Stimulated activated CD8-positive, alpha-beta memory T cell treated with anti-CD3 and anti-CD28 coated beads, Interleukin-12 subunit alpha, Interleukin-12 subunit beta, amount 100 ng/mL, for 24 hours (primary cell): Measurements from ENCODE around the gene SARS2.
"Not testable (repeated sequence)": the region's sequence is repeated elsewhere in the genome, so short reads cannot be mapped to it uniquely, and the experiment has no call there.

Experiments
- DNase-seq: peaks from one replicate; pipeline ENCODE4 v3.0.0-alpha.2; 2020; ENCODE audit errors: extremely low read depth

Gene SARS2, protein sequence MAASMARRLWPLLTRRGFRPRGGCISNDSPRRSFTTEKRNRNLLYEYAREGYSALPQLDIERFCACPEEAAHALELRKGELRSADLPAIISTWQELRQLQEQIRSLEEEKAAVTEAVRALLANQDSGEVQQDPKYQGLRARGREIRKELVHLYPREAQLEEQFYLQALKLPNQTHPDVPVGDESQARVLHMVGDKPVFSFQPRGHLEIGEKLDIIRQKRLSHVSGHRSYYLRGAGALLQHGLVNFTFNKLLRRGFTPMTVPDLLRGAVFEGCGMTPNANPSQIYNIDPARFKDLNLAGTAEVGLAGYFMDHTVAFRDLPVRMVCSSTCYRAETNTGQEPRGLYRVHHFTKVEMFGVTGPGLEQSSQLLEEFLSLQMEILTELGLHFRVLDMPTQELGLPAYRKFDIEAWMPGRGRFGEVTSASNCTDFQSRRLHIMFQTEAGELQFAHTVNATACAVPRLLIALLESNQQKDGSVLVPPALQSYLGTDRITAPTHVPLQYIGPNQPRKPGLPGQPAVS

DNA sequence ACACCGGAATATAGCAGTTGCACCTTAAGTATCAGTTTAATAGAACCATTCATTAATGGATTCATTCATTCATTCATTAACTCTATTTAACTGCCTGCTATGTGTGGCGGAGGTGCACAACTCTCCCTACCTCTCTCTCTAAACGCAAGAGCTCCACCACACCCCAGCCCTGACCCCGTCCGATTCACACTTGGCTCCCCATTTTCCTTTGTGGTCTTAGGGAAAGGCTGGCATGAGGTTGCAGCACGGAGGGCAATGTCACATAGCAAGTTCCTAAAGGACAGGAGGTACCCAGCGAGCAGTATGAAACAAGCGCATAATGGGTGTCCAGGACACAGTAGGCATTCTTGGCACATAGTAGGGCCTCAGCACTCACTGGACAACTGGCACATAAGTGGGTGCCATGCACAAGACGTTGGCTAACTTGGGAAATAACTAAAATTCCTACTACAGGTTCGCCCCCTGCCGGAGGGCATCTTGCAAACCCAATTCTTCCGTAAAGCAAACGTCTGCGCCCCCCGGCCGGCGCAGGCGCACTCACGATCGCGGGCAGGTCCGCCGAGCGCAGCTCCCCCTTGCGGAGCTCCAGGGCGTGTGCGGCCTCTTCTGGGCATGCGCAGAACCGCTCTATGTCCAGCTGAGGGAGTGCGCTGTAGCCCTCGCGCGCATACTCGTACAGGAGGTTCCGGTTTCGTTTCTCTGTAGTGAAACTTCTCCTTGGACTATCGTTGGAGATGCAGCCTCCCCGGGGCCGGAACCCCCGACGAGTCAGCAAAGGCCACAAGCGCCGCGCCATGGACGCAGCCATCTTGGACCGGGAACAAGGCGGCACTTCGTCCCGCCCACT lies at the start of gene SARS2:
Gene SARS2 (minus strand): TSS at position 835 of the 847 bp plus-strand sequence. CDS start 27 bp downstream, at position 808.
- peak; percentile 71 for DNase-seq

GRCh38 chr19:38979812-38980211 lies 49.2 kb upstream of the SARS2 start:
- DNase-seq = no peak

DNA sequence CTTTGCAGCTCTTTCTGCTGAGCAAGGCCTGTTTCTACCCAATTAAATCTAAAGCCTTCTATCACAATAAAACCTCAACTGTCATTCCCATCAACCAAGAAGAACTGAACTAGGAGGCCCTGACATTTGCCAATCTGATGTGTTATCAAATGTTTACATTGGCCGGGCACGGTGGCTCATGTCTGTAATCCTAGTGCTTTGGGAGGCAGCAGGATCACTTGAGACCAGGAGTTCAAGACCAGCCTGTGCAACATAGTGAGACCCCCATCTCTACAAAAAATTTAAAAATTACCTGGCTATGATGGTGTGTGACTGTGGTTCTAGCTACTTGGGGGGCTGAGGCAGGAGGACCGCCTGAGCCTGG lies 47.7 kb upstream of the SARS2 start:
- DNase-seq = no peak

DNA sequence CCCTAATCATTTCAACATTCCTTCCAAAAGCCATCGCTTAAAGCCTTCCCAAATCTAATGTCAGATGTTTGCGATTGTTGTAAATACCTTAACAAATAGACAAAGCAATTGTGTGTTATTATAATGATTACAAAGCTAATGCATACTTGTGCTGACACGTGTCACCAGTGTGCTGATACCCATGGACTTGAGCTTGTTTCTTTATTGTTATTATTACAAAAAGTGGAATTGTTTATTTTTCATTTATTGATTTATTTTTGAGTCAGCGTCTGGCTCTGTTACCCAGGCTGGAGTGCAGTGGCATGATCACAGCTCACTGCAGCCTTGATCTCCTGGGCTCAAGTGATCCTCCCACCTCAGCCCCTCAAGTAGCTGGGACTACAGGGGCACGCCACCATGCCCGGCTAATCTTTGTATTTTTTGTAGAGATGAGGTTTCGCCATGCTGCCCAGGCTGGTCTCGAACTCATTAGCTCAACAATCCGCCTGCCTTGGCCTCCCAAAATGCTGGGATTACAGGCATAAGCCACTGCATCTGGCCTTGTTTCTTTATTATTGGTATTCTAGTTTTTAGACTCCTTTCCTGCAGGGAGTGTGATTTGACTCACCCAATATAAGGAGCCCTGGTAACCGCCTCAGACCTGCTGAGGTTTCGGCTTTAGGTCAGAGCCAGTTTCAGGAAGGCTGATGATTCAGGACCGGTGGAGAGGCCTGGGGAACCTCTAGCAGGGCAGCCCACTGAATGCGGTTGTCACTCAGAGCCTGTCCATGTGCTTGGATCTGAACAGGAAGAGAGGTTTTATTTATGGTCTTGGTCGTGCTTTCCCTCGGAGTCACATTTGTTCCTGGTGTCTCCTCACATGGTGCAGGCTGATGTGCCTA lies 47.1 kb upstream of the SARS2 start:
- peak; percentile 27 for DNase-seq

DNA sequence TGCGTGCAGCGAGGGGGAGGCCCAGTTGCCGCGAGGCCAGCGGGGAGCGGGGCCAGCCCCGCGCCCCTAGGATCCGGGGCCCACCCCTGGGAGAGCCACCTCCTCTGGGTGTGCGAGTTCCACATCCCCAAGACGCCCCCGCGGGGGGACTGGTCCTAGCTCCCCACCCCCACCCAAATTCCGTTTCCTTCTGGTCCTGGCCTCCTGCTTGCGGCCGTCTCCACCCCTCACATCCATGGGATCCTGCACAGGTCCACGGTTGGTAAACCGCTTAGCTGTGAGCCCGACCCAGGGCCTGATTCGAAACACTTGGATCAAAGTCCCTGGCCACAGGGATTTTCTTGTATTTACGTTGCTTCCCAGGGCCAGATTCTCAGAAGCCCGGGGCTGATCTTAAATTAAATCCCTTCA lies 45.3 kb upstream of the SARS2 start:
- DNase-seq = no peak

DNA sequence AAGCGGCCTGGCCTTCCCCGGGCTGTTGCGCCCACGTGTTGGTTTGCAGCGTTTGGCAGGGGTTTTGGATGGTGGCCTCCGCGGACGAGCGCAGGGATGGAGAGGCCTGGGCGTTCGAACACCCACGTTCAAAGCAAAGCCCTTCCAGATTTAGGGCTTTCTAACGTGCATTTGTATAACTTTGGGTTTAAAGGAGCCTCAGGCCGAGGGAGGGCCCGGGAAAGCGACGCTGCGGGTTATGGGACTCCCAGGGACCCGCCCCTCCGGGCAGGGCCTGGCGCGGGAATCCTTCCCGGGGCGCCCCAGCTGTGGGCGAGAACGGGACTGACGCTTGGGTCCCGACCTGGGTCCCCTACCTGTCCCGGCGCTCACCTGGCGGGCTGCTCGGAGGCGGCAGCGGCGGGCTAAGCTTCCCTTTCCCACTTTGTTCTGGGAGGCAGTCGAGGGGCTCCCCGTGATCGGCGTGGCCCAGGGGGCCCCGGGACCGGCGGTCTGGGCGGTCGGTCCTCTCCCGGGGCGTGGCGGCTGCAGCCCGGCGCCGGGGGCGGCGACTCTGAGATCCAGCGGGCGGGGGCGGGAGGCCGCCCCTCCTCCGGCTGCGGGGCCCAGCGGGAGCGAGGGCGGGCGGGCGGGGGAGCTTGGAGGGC lies 44.8 kb upstream of the SARS2 start, which contains the start of gene FBXO17:
Gene FBXO17 (minus strand): TSS at position 529 of the 647 bp plus-strand sequence. CDS start 25,423 bp downstream, outside the sequence.
- no peak for DNase-seq

- DNase-seq = no peak
Observed at GRCh38 chr19:38974624-38975213, 44.2 kb upstream of the SARS2 start.

DNA sequence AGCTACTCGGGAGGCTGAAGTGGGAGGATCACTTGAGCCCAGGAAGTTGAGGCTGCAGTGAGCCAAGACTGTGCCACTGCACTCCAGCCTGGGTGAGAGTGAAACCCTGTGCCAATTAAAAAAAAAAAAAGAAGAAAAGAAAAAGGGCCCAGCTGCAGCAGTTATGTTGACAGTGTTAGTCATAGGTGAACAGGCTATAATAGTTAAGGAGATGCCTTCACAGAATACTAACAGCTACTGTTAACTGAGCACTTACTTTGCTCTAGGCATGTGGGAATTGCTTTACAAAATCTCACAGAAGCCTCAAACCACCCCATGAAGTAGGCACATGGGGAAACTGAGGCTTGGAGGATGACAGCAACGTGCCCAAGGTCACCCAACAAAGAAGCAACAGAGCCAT lies 41.1 kb upstream of the SARS2 start:
- no peak for DNase-seq

- no peak for DNase-seq
Observed at GRCh38 chr19:38970664-38971532, 40.3 kb upstream of the SARS2 start.

GRCh38 chr19:38966149-38966548 lies 35.6 kb upstream of the SARS2 start:
- not testable (repeated sequence) for DNase-seq

DNA sequence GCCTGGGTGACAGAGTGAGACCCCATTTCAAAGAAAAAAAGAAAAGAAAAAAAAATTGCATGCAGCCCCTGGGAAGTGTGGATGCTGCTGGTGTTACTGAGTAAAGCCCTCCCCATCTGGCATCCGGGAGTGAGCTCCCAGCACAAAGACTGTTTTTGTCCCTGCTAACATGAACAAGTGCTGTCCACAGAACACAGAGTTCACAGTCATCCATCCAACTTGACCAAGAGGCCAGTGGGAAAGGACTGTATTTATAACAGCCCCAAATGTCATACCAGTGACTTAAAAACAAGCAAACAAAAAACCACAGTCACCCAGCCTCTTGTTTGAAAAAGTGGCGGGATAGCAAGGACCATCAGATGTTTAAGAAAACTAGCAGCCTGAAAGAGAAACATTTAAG lies 34.2 kb upstream of the SARS2 start:
- no peak for DNase-seq

GRCh38 chr19:38959618-38960017 lies 29.1 kb upstream of the SARS2 start:
- DNase-seq = no peak

DNA sequence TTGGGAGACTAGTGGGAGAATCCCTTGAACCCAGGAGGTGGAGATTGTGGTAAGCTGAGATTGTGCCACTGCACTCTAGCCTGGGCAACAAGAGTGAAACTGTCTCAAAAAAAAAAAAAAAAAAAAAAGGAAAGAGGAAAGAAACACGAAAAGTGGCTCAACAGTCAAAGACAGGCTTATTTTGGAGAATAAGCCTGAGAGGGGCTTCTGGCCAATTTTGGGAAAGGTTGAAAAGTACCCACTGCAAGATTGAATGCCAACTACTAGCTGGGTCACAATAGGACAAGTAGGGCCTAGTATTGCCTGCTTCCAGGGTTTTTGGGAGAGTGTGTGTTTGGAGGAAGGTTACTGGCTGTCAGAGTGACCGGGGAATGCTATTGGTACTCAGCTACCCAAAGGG lies 27.7 kb upstream of the SARS2 start:
- DNase-seq = no peak

DNA sequence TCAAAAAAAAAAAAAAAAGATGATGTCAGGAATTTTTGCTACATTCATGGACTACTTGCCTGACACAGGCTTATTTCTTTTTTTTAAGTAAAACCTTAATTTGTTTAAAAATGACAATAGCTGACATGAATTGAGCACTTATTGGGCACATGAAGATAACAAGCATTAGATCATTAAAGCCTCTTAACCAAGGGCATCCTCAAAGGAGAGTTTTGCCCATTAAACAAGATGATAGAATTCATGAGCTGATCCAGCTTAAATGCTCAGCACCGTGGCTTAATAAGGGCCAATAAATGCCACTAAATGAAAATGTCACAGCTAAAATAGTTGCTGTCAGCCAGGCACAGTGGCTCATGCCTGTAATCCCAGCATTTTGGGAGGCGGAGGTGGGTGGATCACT lies 25.7 kb upstream of the SARS2 start:
- no peak for DNase-seq

- no peak for DNase-seq
Observed at GRCh38 chr19:38953677-38954076, 23.1 kb upstream of the SARS2 start.

GRCh38 chr19:38952395-38953165 lies 22.0 kb upstream of the SARS2 start:
- no peak for DNase-seq

GRCh38 chr19:38951187-38951586 lies 20.6 kb upstream of the SARS2 start:
- DNase-seq = no peak

DNA sequence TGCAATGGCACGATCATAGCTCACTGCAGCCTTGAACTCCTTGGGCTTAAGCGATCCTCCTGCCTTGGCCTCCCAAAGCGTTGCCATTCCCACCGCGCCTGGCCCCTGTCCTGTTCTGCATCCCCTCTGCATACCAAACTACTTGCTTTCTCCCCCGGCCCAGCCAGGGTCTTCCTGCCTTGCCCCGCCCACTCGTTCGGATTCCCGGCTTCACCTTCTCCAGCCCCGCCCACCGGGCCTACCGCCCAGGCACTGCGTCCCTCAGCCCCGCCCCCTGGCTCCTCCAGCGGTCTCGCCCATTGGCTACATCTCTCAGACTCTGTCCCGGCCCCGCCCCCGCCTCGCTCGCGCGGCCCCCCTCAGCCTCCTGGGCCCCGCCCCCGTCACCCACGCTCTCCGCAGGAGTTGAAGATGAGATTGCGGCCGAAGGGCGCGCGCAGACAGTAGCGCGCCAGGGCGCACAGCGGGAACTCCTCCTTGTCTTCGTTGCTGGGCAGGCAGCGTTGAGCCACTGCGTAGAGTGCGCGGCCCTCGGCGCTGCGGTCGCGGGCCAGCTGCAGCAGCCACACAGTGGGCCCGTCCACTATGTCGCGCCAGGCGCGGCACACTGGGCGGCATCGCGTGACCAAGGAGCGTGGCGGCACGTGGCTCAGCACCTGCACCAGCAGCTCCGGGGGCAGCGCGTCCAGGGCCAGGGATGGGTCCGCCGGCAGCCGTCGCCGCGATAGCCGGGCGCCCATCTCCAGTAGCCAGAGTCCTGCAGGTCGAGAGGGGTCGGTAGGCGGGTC lies 19.2 kb upstream of the SARS2 start:
- peak; percentile 72 for DNase-seq
